ENCODE results near the gene CUEDC1. TPM values are rescaled to one million over a fixed set of nuclear protein-coding genes. Genes with fewer than 3 reads are reported as not detected.

CUEDC1 gene
- total RNA-seq, 2 experiments from 2014 or later = 0.29 to 0.40 TPM

DNA sequence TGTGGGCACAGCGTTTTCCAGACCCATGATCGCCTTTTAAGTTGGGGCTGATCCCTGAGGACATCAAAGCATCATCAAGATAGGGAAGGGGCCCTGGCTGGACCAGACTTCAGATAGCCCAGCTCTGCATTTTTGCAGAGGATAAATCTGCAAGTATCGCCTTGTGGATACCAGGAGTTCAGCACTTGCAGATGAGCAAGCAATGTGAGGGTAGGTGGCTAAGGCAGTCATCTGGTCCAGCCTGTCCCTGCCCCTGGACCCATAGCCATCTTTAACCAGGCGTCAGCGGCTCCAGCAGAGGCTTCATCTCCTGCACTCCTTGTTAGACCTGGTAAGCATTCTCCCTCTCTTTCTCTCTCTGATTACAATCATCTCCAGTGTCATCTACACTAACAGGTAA, 96.4 kb downstream of the CUEDC1 start:
- H3K36me3 Mint-ChIP-seq (ENCODE audit: low read depth) = no peaks in the 10 kb centered on the region
- no peak overlapping the region for H3K4me3 Mint-ChIP-seq
- CTCF ChIA-PET = interaction anchor here (0.7 to 11.5 kb wide), 19 partner anchors 9 to 313 kb away, joined by 3 to 177 read pairs (median 7); partner anchors contain the start of gene MRPS23
- H3K4me1 Mint-ChIP-seq (ENCODE audit: low read depth) = peaks cover 13% of the 10 kb centered on the region
- H3K9me3 Mint-ChIP-seq = no peaks in the 10 kb centered on the region
- intact Hi-C loops (cut with micrococcal nuclease) = loop anchor here (5.0 kb wide), 2 partner anchors 138 to 253 kb away; no protein-coding TSS in a partner anchor
- POLR2A ChIA-PET = interaction anchor here (1.1 to 2.5 kb wide), 6 partner anchors 9 to 254 kb away, joined by 3 to 11 read pairs (median 4); partner anchors contain the start of genes MRPS23 and SRSF1
- no peak for ATAC-seq
- H3K27ac Mint-ChIP-seq = no peak overlapping the region
- TF ChIP-seq, protein P1, sequence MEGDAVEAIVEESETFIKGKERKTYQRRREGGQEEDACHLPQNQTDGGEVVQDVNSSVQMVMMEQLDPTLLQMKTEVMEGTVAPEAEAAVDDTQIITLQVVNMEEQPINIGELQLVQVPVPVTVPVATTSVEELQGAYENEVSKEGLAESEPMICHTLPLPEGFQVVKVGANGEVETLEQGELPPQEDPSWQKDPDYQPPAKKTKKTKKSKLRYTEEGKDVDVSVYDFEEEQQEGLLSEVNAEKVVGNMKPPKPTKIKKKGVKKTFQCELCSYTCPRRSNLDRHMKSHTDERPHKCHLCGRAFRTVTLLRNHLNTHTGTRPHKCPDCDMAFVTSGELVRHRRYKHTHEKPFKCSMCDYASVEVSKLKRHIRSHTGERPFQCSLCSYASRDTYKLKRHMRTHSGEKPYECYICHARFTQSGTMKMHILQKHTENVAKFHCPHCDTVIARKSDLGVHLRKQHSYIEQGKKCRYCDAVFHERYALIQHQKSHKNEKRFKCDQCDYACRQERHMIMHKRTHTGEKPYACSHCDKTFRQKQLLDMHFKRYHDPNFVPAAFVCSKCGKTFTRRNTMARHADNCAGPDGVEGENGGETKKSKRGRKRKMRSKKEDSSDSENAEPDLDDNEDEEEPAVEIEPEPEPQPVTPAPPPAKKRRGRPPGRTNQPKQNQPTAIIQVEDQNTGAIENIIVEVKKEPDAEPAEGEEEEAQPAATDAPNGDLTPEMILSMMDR (IDR thresholded peaks at IDR 0.05) = no peak
- H3K27me3 Mint-ChIP-seq = peaks cover 35% of the 10 kb centered on the region
- no peak for DNase-seq

DNA sequence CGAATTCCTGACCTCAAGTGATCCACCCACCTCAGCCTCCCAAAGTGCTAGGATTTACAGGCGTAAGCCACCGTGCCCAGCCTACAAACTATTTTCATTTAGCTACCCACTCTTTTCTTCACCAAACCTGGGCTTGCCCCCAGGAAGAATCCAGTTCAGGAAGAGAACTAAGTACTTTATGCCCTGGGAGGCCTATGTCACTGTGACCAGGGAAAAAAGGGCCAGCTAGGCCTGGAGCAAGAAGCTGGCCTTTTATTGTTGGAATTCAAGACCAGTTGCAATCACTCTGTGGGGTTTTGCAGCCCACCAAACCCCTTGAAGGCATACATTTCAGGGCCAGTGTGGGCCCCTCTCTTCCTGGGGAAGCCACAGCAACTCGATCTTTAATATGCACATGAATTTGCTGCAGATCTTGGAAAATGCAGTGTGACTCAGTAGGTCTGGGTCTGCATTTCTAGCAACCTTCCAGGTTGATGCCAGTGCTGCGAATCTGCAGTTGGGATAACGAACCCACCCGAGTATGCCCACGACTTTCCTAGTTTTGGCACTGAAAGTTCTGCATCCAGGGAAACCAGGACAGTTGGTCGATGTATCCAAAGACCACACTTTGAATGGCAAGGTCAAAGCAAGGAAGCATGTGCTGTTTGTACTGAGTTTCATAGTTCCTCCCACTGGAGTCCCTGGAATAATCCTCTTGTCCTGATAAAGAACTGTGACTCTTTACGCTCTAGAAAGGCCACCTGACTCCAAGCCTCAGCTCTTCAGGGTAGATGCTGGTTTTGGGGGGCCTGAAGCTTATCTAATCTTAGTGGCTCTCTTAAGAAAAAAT, 98.2 kb downstream of the CUEDC1 start:
- Mint-ChIP-seq H3K27me3 (peaks cover 22% of the 10 kb centered on the region), H3K4me3 (no peak overlapping the region), H3K36me3 (ENCODE audit: low read depth) (no peaks in the 10 kb centered on the region), H3K9me3 (no peaks in the 10 kb centered on the region), H3K27ac (no peak overlapping the region), H3K4me1 (ENCODE audit: low read depth) (peaks cover 11% of the 10 kb centered on the region)
- ATAC-seq (no peak), DNase-seq (no peak)
- CTCF ChIA-PET = interaction anchor here (0.8 to 11.5 kb wide), 11 partner anchors 12 to 315 kb away, joined by 3 to 177 read pairs (median 7); no protein-coding TSS in a partner anchor
- intact Hi-C loops (cut with micrococcal nuclease) = loop anchor here (5.0 kb wide), 2 partner anchors 140 to 255 kb away; no protein-coding TSS in a partner anchor
- TF ChIP-seq, protein P1 (IDR thresholded peaks at IDR 0.05) = no peak
- POLR2A ChIA-PET = interaction anchor here (0.7 to 1.5 kb wide), 4 partner anchors 141 to 280 kb away, joined by 3 to 5 read pairs (median 4); no protein-coding TSS in a partner anchor

DNA sequence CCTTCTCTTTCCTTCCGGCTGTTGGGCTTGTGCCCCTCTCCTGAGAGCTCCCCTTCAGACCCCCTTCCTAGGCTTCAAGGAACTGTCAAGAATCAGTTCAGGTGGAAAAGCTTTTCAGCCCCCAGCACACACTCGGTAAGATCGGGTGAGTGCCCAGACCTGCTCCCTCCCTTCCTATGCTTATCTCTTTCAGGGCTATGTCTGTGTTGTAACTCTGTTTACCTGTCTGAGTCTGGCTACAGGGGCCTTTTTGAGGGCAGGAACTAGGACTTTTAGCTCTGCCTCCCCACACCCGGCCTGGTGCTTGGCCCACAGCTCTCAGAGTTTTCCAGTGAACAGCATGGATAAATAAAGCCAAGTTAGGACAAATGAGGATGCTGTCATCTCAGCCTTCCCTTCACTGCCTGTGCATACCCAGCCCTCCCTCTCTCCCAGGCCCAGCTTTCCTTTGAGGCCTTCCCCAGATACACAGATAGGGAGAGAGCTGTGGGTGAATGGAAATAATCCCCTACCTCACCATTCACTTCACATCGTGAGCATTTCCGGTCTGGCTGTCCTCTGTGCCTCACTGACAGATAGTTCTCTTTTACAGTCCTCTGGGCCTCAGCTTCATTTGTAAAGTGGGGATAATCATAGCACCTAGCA, 99.7 kb downstream of the CUEDC1 start:
- H3K36me3 Mint-ChIP-seq (ENCODE audit: low read depth) = no peaks in the 10 kb centered on the region
- TF ChIP-seq, protein P1 (IDR thresholded peaks at IDR 0.05) = no peak
- ATAC-seq (no peak), DNase-seq (no peak)
- H3K27me3 Mint-ChIP-seq = peaks cover 14% of the 10 kb centered on the region
- peaks cover 13% of the 10 kb centered on the region for H3K4me1 Mint-ChIP-seq (ENCODE audit: low read depth)
- ChIA-PET CTCF (interaction anchor here (0.6 to 11.5 kb wide), 7 partner anchors 22 to 1795 kb away, joined by 3 to 177 read pairs (median 3); no protein-coding TSS in a partner anchor), POLR2A (interaction anchor here (0.6 to 1.5 kb wide), 3 partner anchors 138 to 151 kb away, joined by 3 to 5 read pairs (median 3); no protein-coding TSS in a partner anchor)
- no peaks in the 10 kb centered on the region for H3K9me3 Mint-ChIP-seq
- H3K4me3 Mint-ChIP-seq = no peak overlapping the region
- intact Hi-C loops (cut with micrococcal nuclease) = loop anchor here (5.0 kb wide), 2 partner anchors 142 to 257 kb away; no protein-coding TSS in a partner anchor
- no peak overlapping the region for H3K27ac Mint-ChIP-seq

DNA sequence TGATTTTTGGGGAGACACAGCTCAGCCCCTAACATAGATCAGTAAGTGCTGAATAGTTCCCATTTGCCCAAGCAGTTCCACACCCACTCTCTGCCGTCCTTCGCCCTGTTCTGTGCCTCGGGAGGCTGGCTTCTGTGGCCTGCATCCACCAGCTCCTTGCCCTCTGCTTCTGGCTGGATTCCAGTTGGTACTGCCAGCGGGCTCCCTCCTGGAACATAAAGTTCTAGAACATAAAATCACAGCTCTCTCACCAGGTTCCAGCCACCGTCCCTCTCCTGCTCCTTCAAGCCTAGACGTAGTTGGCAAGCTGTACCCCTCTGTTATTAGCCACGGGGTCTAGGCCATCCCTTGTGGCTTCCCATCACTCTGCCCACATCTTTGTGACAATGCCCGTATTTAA, 101.5 kb downstream of the CUEDC1 start:
- intact Hi-C loops (cut with micrococcal nuclease) = no loop called here
- Mint-ChIP-seq H3K4me1 (ENCODE audit: low read depth) (peaks cover 18% of the 10 kb centered on the region), H3K36me3 (ENCODE audit: low read depth) (peaks cover 12% of the 10 kb centered on the region), H3K27ac (no peak overlapping the region), H3K9me3 (no peaks in the 10 kb centered on the region), H3K27me3 (peaks cover 1% of the 10 kb centered on the region), H3K4me3 (no peak overlapping the region)
- ChIA-PET CTCF (interaction anchor here (0.7 to 11.5 kb wide), 7 partner anchors 9 to 319 kb away, joined by 3 to 177 read pairs (median 3); no protein-coding TSS in a partner anchor), POLR2A (interaction anchor here (0.6 to 1.2 kb wide), 3 partner anchors 14 to 441 kb away, joined by 3 to 6 read pairs (median 4); no protein-coding TSS in a partner anchor)
- DNase-seq (no peak), ATAC-seq (no peak)
- TF ChIP-seq, protein P1 (IDR thresholded peaks at IDR 0.05) = no peak
